WI38 (cell line): ENCODE data around the gene KDM2A.
"Not testable (repeated sequence)": the region's sequence is repeated elsewhere in the genome, so short reads cannot be mapped to it uniquely, and the experiment has no call there.

Source experiments
- H3K4me3 ChIP-seq: 2 replicates; pipeline ENCODE4 v1.5.1; 2011; ENCODE audit warnings: low read depth, mild to moderate bottlenecking, control low read depth, low read length
- TF ChIP-seq, protein P1 (sequence below): IDR thresholded peaks from 2 replicates; pipeline ENCODE4 v1.5.1; 2012; ENCODE audit warnings: low read depth, mild to moderate bottlenecking, control low read depth, low read length

Gene KDM2A

DNA sequence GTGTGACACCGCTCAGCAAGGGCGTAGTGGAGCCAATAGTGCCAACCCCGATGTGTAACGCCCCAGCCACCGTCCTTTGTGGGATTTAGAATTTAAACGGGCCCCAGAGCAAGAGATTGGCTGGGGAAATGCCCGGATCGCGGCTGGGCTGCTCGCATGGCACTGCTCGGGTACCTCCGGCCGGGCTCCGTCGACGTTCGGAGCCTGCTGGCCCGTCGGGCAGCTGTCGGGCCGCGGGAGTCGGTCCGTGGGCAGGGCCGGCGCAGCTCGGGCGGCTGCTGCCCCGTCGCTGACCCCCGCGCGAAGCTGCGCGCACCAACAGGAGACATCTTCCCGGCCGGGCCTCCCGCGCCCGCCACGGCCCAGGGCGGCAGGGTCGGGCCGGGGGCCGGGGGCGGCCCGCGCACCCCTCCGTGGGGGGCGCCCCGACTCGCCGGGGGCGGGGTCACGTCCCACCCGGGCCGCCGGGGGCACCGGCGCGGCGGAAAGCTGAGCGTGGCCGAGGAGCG, 1.3 kb upstream of the KDM2A start:
- no peak overlapping the region for H3K4me3 ChIP-seq
- TF ChIP-seq, protein P1, sequence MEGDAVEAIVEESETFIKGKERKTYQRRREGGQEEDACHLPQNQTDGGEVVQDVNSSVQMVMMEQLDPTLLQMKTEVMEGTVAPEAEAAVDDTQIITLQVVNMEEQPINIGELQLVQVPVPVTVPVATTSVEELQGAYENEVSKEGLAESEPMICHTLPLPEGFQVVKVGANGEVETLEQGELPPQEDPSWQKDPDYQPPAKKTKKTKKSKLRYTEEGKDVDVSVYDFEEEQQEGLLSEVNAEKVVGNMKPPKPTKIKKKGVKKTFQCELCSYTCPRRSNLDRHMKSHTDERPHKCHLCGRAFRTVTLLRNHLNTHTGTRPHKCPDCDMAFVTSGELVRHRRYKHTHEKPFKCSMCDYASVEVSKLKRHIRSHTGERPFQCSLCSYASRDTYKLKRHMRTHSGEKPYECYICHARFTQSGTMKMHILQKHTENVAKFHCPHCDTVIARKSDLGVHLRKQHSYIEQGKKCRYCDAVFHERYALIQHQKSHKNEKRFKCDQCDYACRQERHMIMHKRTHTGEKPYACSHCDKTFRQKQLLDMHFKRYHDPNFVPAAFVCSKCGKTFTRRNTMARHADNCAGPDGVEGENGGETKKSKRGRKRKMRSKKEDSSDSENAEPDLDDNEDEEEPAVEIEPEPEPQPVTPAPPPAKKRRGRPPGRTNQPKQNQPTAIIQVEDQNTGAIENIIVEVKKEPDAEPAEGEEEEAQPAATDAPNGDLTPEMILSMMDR: no peak

DNA sequence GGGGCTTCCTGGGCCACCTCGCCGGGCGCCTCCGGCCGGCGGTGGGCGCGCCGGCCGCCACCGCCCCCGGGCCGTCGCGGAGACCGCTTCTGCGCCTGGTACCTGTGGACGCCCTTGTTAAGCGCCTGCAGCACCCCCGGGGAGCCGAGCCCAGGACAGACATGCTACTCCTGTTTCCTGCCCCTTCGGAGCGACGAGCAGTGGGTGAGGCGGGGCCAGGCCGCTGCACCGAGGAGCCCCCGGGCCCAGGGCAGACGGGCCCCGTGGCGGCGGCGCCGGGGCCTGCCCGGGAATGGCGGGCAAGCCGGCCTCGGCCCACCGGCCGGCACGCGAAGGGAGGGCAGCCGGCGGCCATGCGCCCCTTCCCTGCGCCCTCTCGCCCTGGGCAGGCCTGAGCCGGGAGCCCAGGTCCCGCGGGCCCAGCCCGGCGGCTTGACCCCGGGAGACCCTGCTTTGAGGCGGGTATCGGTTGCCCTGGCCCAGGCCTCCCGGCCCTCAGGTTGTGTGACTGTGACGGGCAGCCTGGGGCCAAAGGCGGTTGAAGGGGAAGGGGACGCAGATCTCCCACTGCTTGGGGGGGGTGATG, 789 bp upstream of the KDM2A start:
- H3K4me3 ChIP-seq: no peak overlapping the region
- TF ChIP-seq, protein P1: no peak

DNA sequence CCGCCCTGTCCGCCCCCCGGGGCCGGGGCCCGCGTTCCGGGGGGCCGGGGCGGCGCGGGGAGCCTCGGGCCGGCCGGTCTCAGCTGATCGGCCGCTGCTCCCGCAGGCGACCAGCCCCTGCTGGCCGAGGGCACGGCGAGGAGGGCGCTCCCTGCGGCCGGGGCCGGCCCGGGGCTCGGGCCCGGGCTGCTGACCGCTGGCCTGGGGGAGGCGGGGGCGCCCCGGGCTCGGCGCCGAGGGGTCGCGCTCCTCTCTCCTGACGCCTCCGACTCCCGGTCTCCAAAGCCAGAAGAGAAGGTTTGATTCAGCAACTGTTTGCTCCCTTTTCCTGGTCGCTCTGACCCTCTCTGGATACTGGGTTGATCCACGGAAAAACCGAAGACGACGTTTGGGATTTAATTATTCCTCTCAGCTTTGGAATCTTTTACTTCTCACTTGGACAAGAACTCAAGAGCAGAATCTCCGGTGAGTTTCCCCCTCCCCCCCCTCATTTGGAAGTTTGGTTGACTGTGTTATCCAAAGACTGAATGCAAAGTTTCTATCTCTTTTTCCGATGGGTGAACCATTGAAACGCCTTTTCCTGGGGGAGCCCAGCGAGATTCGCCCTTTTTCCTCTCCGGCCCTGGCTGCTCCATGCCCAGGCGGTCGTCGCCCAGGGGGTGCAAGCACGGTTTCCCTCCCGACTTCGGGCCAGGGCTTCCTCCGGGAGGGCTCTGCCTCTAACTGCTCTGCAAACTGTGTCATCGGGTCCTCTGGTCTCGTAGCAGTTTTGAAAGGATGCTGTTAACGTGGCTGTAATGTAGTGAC, 725 bp downstream of the KDM2A start:
- TF ChIP-seq, protein P1: no peak

DNA sequence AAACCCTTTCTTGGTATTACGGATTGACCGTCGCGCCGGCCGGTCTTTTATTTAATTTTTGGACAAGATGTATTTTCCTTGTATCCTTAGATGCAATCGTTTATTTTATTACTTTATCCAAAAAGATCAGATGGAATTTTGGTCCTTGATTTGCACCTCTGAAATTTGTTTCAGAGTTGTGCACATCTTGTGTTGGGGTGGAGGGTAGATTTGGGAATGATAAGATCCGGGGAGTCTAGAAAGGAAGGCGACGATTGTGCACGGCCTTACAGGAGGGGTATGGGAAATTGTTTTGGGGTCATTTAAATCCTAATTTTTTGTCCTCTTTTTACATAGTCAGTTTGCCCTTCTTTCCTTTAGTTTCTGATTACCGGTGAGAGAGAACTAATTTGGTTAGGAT, 1.4 kb downstream of the KDM2A start:
- H3K4me3 ChIP-seq: peak overlapping the region; percentile 88
- TF ChIP-seq, protein P1: no peak

More for the DNA sequence above, 725 bp downstream of the KDM2A start:
- peak overlapping the region; percentile 88 for H3K4me3 ChIP-seq

DNA sequence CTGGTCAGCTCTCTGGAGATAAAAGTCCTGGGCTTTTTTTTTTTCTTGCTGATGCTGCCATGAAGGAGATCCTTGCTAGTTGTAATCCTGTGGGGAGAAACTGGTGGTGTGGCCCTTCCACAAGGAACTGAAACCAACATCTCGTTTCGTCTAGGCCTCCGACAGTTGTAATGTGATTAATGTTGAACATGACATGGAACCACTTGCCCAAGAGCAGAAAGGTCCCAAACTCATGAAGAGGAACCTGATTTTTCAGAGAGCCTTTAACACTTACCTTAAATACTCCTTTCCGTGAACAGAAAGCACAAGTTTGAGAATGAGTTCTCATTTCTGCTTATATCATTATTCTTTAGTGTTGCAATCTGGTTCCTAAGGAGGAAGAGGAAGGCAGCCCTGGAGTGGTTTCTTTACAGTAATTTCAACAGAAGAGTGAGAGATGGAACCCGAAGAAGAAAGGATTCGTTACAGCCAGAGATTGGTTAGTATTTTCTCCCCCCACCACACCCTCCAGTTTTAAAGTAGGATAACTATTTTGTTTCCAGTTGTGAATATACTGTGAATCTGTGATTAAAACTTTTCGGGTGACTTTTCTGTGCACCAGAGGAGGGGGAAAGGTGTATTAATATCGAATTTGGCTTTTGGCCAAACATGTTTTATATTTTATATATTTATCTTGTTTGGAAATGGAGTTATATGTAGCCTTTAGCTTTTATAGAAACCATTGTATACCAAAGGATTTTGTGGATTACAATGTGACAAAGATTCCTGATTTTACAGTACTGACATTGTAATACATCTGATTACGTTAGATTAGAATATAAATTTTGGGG, 2.0 kb downstream of the KDM2A start:
- peak overlapping the region; percentile 88 for H3K4me3 ChIP-seq
- TF ChIP-seq, protein P1: no peak

DNA sequence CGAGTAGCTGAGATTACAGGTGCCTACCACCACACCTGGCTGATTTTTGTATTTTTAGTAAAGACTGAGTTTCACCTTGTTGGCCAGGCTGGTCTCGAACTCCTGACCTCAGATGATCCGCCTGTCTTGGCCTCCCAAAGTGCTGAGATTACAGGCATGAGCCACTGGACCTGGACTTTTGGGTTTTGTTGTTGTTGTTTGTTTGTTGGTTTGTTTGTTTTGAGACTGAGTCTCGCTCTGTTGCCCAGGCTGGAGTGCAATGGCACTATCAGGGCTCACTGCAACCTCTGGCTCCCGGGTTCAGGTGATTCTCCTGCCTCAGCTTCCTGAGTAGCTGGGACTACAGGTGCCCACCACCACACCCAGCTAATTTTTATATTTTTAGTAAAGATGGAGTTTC, 4.7 kb downstream of the KDM2A start:
- not testable (repeated sequence) for H3K4me3 ChIP-seq

DNA sequence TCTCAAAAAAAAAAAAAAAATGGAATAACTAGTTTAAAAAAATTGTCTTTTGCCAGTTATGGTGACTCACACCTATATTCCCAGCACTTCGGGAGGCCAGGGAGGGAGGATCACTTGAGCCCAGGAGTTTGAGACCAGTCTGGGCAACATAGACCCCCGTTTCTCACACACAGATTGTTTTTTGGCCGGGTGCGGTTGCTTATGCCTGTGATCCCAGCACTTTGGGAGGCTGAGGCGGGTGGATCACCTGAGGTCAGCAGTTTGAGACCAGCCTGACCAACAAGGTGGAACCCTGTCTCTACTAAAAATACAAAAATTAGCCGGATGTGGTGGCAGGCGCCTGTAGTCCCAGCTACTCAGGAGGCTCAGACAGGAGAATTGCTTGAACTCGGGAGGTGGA, 7.2 kb downstream of the KDM2A start:
- H3K4me3 ChIP-seq: not testable (repeated sequence)

DNA sequence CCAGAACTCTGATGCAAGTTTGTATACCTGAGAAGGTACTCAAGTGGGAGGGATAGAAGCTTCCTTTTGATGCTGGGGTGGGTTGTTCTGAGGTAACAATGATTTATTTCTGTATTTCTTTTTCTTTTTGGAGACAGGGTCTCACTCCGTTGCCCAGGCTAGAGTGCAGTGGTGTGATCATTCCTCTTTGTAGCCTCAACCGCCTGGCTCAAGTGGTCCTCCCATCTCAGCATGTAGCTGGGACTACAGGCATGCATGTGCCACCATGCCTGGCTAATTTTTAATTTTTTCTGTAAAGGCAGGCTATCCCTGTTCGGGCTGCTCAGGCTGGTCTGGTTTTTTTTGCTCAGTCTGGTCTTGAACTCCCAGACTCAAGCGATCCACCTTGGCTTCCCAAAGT, 7.9 kb downstream of the KDM2A start:
- H3K4me3 ChIP-seq: no peak overlapping the region
- TF ChIP-seq, protein P1: no peak

DNA sequence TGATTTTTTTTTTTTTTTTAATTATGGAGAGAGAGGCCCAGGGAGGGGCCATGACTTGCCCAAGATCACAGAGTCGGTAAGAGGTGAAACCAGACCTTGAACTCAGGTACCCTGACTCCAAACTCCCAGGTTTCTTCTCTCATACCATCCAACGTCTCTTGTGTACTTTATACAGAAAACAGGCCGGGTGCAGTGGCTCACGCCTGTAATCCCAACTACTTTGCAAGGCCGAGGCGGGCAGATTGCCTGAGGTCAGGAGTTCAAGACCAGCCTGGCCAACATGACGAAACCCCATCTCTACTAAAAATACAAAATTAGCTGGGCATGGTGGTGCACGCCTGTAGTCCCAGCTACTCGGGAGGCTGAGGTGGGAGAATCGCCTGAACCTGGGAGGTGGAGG, 11.8 kb downstream of the KDM2A start:
- not testable (repeated sequence) for H3K4me3 ChIP-seq
